ENCODE data around the gene ASPRV1.
A peak's percentile ranks its signal among the peaks of the same experiment; 100 is the strongest.

The ASPRV1 gene

DNA sequence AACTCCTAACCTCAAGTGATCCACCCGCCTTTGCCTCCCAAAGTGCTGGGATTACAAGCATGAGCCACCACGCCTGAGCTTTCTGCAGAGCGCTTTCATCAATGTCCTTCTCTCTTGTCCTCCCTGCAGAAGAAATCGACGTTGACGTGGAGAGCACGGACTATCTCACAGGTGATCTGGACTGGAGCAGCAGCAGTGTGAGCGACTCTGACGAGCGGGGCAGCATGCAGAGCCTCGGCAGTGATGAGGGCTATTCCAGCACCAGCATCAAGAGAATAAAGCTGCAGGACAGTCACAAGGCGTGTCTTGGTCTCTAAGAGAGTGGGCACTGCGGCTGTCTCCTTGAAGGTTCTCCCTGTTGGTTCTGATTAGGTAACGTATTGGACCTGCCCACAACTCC, 23.5 kb downstream of the ASPRV1 start:
- DNase-seq: no peak

- DNase-seq: no peak
Observed at GRCh38 chr2:69936906-69937305, 24.5 kb downstream of the ASPRV1 start.

DNA sequence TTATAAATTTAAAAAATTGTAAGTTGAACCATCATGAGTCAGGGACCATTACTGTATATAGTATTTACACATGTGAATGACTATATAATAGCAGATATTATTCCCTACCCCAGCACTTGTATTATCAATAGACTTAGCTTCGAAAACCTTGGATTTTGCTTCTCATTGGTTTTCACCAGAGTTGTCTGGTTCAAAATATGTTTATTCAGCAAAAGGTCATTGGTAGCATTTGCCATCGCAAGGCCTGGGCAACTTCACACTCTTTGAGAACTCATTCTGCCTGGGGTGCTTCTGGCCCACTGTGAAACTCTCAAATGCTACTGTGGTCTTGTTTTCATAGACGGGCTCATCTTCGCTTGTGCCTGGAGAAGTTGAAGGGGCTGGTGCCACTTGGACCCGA, 26.4 kb downstream of the ASPRV1 start:
- no peak for DNase-seq

DNA sequence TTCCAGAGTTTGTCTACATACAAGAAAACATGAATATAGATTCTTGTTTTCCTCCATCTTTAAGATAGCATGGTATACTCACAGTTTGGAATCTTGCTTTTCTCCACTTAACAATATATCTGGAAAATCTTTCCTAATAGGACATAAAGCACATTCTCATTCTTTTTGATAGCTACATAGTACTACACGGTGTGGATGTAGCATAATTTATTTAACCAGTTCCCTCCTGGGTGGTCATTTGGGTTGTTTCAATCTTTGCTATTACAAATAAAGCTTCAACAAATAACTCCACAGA, 26.9 kb downstream of the ASPRV1 start:
- DNase-seq: no peak

DNA sequence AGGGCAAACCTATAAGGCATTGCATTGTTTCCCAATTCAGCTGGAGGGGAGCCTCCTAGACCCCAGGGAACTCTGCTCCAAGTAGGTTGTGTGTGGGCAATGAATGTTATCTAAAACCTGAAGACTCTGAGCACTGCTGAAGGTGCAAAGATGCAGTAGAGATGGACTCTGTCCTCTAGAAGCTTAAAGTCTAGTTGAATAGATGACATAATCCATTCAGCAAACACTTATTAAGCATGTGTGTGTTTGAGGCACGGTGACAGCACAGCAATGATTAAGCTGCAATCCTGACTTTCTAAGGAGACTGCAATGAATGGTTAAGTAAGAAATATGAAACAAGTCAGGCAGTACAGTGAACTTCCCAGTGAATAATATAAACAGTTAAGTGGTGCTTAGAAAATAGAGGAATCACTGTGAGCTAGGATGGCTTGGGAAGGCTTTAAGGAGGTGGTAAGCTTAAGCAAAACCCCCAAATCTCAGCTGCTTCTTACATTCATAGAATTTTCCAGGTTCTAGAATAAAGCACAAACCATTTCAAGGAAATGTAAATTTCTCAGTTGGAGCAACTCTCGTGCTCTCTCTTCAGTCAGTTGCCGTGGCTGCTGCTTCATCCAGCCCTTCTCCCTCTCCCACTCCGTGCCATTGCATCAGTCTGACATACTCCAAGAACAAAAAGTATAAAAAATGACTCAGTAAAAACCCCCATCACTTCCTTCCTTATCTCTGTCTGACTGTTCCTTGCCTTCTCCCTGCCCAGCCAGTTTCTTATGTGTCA, 27.4 kb downstream of the ASPRV1 start:
- DNase-seq: no peak

DNA sequence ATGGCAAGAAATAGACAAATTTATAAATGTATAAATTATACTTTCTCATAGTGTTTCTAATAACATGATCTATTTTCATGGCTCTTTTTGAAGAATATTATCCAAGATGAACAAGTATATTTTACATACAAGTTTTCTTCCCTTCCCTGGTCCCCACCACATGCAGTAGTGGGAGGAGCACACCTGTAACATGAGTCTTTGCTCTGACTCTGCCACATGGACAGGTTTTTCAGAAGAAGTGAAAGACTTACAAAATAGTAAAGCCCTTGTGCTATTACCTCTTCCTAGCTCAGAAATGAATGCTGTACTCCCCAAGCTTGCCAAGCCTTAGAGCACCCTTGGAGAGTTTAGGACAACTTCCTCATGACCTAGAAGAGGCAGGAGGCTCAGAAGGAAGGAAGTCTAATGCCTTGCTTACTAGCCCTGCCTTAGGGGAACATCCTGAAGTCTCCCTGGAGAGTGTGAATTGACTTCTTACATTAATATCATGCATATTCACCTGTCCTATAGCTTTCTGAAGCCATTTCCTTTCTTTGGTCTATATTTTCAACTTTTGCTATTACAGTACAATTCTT, 28.1 kb downstream of the ASPRV1 start:
- no peak for DNase-seq

- DNase-seq: no peak
Observed at GRCh38 chr2:69932596-69932922, 28.9 kb downstream of the ASPRV1 start.

- DNase-seq: no peak
Observed at GRCh38 chr2:69931832-69932595, 29.4 kb downstream of the ASPRV1 start.

GRCh38 chr2:69926849-69927515, 34.4 kb downstream of the ASPRV1 start:
- no peak for DNase-seq

DNA sequence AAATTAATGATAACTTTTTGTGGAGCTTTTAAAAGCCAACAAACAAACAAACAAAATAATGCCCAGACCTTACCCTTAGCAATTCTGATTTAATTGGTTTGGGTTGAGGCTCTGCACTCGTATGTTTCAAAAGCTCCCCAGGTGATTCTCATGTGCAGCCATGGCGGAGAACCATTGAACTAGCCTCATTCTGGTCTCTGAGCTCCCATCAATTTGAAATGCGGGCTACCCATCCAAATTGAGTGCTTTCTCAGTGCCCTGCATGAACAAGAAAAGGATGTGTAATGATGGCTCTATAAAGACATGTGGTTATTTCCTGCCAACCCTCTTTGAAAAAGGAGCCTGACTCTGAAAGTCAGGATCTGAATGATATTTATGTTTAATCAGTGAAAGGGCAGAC, 38.3 kb downstream of the ASPRV1 start:
- DNase-seq: no peak

GRCh38 chr2:69918401-69918800, 43.0 kb downstream of the ASPRV1 start:
- no peak for DNase-seq

- no peak for DNase-seq
Observed at GRCh38 chr2:69917852-69918251, 43.6 kb downstream of the ASPRV1 start.

GRCh38 chr2:69916106-69916505, 45.3 kb downstream of the ASPRV1 start:
- no peak for DNase-seq

GRCh38 chr2:69914950-69915945, 46.2 kb downstream of the ASPRV1 start, which contains the start of gene MXD1:
Gene MXD1 (plus strand): TSS chr2:69915109. CDS start chr2:69915331, 222 bp downstream.
- DNase-seq: peak in 1 of 2 experiments; percentile 4

GRCh38 chr2:69914164-69914949, 47.1 kb downstream of the ASPRV1 start:
- DNase-seq: peak; percentile 99

DNA sequence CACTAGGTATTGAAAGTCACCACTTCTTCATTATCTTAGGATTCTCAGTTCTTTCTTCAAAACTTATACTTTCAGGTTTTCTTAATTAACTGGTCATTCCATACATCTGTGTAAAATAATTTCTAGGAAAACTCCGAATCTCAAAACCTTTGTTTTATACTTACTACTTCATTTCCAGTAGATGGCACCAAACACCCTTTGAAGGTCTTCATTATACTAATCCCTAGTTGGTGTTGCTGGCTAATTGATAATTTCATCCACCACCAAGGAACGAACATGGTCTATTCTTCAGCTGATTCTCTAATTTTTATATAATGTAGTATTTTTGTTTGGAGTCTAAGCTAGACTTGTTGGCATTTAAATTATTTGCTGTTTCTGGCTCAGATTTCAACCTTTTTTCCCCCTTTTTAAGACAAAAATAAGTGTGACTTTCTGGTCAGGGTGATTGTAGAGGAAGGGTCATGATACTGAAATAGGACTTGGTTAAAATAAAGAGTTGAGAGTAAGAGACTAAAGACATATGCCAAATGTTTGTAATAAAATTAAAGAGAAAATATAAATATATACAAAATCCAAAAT, 49.4 kb downstream of the ASPRV1 start:
- DNase-seq: peak; percentile 41 to 53

All from NCI-H2081 (cell line).